ENCODE results near the gene FLAD1.

FLAD1 gene

DNA sequence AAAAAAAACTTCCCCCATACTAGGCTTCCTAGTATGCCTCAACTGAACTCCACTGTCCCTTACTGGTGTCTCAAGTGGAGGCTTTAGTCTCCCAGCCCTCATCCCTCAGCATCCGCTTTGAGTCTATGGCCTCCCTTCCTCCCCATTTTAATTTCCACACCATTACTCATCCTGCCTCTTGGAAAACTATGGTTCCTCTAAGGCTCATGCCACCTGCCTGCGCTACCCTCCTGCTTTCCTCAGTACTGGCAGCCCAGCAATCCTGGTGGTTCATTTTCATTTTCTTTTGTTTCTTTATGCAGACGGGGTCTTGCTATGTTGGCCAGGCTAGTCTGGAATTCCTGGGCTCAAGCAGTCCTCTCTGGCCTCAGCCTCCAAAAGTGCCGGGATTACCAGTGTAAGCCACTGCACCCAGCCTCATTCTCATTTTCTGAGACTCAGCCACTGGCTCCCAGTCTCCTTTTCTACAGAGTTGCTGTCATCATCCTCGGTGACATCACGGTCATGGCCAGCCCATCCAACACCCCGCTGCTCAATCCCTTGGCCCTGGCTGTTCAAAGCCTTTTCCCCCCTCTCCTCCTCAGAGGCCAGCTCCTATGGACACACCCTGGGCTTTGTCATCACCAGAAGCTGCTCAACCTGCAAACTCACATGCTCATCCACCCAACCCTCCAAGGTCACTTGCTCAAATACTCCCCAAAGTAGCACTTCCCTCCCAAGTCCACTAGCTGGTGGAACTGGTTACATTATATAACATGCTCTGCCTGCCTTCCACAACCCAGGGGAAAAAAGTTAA, 44.3 kb upstream of the FLAD1 start:
- DNase-seq (ENCODE audit: low read depth): no peak
- TF ChIP-seq, protein P1, sequence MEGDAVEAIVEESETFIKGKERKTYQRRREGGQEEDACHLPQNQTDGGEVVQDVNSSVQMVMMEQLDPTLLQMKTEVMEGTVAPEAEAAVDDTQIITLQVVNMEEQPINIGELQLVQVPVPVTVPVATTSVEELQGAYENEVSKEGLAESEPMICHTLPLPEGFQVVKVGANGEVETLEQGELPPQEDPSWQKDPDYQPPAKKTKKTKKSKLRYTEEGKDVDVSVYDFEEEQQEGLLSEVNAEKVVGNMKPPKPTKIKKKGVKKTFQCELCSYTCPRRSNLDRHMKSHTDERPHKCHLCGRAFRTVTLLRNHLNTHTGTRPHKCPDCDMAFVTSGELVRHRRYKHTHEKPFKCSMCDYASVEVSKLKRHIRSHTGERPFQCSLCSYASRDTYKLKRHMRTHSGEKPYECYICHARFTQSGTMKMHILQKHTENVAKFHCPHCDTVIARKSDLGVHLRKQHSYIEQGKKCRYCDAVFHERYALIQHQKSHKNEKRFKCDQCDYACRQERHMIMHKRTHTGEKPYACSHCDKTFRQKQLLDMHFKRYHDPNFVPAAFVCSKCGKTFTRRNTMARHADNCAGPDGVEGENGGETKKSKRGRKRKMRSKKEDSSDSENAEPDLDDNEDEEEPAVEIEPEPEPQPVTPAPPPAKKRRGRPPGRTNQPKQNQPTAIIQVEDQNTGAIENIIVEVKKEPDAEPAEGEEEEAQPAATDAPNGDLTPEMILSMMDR (conservative IDR thresholded peaks at IDR 0.05; ENCODE audit: low read length): no peak
- no peak overlapping the region for H3K4me3 ChIP-seq (ENCODE audit: low read length)

DNA sequence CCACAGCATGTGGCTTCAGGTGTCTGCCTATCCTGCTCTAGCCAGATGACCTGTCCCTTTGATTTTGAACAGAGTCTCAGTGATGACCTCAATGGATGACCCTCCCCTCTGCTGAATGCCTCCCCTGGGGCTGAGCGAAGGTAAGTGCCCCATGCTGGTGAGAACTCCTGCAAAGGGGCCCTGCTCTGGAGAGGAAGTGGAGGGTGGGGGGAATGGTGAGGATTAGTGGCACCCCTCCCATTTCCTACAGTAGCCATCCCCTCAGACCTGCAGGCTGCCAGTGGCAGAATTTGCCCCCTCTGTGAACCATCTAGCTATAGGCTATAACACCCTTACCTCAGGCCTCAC, 43.0 kb upstream of the FLAD1 start:
- H3K4me3 ChIP-seq (ENCODE audit: low read length): no peak overlapping the region
- DNase-seq (ENCODE audit: low read depth): no peak
- TF ChIP-seq, protein P1 (conservative IDR thresholded peaks at IDR 0.05; ENCODE audit: low read length): no peak

DNA sequence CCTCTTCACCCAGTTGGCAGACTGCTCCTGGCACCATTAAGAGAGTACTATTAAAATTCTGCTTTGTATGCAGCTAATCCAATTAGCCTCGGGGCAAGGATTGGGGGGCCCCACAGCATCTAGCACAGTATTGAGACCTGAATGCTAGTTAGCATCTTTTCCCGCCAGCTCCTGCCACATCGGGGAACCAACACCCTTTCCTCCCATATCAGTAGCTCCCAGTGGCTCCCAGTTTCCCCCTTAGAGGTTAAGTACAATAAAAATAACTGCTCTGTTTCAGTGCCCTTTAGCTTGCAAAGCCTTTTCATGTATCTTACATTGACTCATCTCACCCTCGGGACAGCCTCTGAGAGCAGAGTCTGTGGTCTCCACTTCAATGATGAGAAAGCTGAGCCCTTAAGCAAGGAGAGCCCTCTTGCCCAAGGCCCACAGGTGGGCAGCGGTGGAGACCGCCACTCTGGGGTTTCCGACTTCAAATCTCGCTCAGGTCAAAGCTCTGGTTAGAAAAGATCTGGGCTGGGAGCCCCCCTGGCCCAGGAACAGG, 42.4 kb upstream of the FLAD1 start:
- TF ChIP-seq, protein P1 (conservative IDR thresholded peaks at IDR 0.05; ENCODE audit: low read length): no peak
- DNase-seq (ENCODE audit: low read depth): no peak
- no peak overlapping the region for H3K4me3 ChIP-seq (ENCODE audit: low read length)

DNA sequence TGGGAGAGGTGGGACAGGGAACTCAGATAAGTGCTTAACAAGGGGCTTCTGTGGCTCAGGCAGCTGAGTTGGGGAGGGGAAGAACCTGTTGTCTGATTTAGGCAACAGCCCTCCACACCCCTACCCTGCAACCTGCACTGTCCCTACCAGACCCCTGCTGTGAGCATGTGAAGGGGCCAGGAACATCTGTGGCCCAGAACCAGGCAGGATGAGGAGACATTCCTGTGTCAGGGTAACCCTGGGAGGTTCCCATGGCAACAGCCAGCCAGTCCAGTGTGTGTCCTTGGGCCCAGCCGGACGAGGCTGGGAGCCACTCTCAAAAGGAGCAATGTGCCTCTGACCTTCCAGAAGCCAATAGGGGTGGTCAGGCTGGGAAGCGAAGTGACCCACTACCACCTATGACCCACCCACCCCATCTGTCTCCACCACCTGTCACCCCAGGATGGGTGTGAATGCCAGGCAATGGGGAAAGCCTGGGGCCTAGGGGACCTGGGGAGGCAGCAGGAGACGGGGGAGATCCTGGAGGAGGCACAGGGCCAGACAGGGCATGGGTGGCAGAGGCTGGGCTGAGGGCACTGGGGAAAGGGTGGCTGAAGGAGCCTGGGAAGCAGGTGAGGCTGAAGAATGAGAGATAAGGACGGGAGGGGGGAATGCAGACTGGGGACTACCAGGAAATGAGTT, 41.7 kb upstream of the FLAD1 start:
- peak; percentile 44 for DNase-seq (ENCODE audit: low read depth)
- no peak overlapping the region for H3K4me3 ChIP-seq (ENCODE audit: low read length)
- TF ChIP-seq, protein P1 (conservative IDR thresholded peaks at IDR 0.05; ENCODE audit: low read length): no peak

DNA sequence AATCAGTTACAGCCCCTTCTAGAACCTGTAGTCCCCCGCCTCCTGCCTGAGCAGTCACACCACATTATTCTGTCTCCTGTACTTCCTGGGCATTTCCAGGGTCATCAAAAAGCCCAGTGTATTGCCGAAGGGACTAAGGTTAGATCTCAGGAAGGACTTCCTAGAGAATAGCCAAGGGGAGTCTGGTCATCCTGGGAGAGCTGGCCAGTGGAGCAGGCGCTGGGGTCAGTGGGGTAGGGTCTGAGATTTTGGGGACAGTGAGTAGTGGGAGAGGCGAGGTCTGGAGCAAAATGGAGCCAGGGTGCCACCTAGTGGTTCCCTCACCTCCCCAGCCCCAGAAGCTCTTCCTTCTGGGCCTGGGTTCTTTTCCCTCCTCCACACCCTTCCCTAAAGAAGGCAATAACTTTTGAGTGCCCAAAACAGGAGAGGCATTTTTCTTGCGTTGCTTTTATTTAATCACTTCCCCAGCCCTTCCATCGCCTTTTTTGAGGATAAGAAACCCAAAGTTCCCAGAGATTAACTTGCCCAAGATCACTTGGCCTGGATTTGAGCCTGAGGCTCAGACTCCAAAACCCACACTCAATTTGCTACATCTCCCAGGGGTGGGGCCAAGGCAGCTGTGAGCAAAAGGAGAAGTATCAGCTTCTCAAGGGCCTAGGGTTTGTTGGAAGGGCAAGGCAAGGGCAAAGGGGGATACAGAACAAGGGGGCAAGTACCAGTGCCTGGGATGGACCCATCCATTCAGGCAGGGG, 39.3 kb upstream of the FLAD1 start:
- DNase-seq (ENCODE audit: low read depth): peak; percentile 18
- TF ChIP-seq, protein P1 (conservative IDR thresholded peaks at IDR 0.05; ENCODE audit: low read length): peak; percentile 78

DNA sequence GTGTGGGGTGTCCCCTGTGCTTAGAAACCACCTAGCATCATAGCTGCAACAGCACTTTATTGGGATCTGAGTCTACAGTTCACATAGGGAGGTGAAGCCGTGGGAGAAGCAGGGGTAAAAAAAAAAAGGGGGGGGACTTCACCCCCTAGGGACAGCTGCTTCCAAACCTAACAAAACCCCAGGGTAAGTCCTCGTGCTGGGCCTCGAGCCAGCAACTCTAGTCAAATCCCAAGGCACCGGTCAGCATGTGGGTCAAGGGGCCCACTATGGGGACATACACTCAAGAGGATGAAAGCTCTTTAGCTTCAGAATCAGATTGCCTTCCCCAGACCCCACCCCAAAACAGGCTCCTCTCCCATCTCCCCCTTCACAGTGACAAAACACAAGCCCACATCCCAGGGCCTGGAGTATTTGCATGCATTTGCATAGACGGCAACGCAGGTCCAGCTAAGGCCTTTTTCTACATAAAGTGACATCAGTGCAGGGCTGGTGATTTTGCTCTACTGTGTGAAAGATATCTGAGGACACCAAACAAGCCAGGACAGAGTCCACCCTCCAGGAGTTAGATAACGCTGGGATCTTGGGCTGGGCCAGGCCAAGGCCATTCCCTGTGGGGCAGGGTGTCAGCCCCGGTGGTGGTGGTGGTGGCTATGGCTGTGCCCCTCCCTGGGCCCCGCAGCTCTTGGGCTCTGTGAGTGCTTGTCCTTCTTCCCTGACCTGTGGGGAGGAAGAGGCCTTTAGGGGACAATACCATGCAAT, 38.6 kb upstream of the FLAD1 start:
- no peak overlapping the region for H3K4me3 ChIP-seq (ENCODE audit: low read length)
- DNase-seq (ENCODE audit: low read depth): no peak
- TF ChIP-seq, protein P1 (conservative IDR thresholded peaks at IDR 0.05; ENCODE audit: low read length): no peak

More for the DNA sequence above, 39.3 kb upstream of the FLAD1 start:
- no peak overlapping the region for H3K4me3 ChIP-seq (ENCODE audit: low read length)
